GM06990 (cell line): ENCODE measurements around the gene IFITM10.

Experiments used
- DNase-seq: peaks from one replicate; pipeline ENCODE4 v3.0.0-alpha.2; 2011; ENCODE audit not compliant: insufficient read length; ENCODE audit errors: extremely low read depth
- H3K27me3 ChIP-seq: replicated peaks from 2 replicates; pipeline ENCODE4 v1.6.0; 2011; ENCODE audit warnings: low read length; ENCODE audit not compliant: control insufficient read depth, insufficient read depth
- H3K36me3 ChIP-seq: 2 replicates; pipeline ENCODE4 v1.5.1; 2011; ENCODE audit warnings: low read length; ENCODE audit not compliant: control insufficient read depth, insufficient read depth
- H3K4me3 ChIP-seq: replicated peaks from 2 replicates; pipeline ENCODE4 v1.5.1; 2011; ENCODE audit warnings: low read depth, mild to moderate bottlenecking, control low read depth, low read length
- TF ChIP-seq, protein P1 (sequence below): IDR thresholded peaks from 2 replicates; pipeline ENCODE4 v1.5.1; 2011; ENCODE audit warnings: low read length, control low read depth, mild to moderate bottlenecking, inconsistent platforms; ENCODE audit not compliant: insufficient read depth, poor library complexity, severe bottlenecking

Gene IFITM10

DNA sequence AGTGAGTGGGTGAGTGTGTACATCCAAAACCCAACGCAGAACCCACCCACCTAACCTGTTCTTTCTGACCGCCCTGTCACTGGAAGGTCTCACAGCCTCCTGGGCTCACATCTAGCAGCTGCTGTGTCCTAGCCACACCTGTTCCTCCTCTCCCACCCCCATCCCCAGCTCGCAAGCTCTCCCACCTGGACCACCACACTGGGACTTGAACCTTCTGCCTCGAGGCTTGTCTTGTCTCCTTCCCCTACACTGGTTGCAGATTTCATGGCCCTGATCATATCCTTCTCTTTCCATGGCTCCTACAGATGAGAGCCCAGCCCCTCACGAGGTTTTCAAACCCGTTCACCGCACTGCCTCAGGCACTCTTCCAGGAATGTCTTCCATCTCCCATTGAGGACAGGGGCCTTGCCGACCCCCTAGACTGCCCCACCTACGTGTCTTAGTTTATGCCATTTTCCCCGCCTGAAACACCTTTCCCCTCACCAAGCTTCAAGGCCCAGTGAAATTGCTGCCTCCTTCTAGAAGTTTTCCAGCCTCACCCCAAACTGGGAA lies 6.7 kb downstream of the IFITM10 start:
- no peak for DNase-seq
- TF ChIP-seq, protein P1, sequence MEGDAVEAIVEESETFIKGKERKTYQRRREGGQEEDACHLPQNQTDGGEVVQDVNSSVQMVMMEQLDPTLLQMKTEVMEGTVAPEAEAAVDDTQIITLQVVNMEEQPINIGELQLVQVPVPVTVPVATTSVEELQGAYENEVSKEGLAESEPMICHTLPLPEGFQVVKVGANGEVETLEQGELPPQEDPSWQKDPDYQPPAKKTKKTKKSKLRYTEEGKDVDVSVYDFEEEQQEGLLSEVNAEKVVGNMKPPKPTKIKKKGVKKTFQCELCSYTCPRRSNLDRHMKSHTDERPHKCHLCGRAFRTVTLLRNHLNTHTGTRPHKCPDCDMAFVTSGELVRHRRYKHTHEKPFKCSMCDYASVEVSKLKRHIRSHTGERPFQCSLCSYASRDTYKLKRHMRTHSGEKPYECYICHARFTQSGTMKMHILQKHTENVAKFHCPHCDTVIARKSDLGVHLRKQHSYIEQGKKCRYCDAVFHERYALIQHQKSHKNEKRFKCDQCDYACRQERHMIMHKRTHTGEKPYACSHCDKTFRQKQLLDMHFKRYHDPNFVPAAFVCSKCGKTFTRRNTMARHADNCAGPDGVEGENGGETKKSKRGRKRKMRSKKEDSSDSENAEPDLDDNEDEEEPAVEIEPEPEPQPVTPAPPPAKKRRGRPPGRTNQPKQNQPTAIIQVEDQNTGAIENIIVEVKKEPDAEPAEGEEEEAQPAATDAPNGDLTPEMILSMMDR = no peak
- Histone ChIP-seq H3K36me3 (no peaks in the 10 kb centered on the region), H3K27me3 (no peaks in the 10 kb centered on the region; the same call in 1 of the 2 replicates), H3K4me3 (no peak overlapping the region)

DNA sequence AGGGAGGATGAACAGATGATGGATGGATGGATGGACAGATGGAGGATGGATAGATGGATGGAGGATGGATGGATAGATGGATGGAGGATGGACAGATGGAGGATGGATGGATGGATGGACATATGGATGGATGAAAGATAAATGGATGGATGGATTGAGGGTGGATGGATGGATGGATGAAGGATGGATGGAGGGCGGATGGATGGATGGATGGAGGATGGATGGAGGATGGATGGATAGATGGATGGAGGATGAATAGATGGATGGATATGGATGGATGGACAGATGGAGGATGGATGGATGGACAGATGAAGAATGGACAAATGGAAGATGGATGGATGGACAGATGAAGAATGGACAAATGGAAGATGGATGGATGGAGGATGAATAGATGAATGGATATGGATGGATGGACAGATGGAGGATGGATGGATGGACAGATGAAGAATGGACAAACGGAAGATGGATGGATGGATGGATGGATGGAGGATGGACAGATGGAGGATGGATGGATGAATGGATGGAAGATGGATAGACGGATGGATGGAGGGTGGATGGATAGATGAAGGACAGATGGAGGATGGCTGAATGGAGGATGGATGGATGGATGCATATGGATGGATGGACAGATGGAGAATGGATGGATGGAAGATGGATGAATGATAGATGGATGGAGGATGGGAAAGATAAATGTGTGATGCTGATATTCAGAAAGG lies 7.4 kb downstream of the IFITM10 start:
- TF ChIP-seq, protein P1 = no peak
- no peak for DNase-seq
- Histone ChIP-seq H3K36me3 (no peaks in the 10 kb centered on the region), H3K27me3 (no peaks in the 10 kb centered on the region), H3K4me3 (no peak overlapping the region)

DNA sequence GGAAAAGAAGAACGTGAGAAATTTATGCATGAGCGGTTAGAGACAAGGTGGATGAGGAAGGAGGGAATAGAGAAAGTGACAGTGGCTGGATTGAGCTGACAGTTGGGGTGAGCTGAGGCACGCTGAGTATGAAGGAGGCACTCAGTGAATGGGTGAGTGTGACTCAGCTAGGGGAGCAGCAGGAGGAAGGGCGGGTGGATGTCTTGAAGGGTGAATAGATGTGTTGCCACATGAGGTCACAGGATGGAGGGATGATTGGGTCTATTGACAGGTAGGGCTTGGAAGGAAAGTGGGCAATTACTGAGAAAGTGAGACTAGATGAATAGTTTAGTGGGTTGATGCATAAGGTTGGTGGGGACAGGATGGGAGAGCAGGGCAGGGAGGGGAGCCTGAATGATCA lies 8.0 kb downstream of the IFITM10 start:
- H3K36me3 ChIP-seq = no peaks in the 10 kb centered on the region
- no peak for DNase-seq
- no peaks in the 10 kb centered on the region for H3K27me3 ChIP-seq
- TF ChIP-seq, protein P1 = no peak
- H3K4me3 ChIP-seq = no peak overlapping the region

DNA sequence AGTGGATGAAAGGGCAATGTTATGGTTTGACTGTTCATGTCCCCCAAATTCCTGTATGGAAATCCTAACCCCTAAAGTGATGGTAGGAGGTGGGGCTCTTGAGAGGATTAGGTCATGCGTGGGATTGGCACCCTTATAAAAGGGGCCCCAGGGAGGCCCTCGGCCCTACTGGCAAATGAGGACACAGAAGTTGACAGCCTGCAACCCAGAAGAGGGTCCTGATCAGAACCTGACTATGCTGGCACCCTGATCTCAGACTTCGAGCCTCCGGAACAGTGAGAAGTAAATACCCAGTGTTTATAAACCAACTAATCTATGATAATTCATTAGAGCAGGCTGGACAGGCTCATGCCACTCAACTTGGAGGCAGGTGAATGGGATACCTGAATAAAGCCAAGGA lies 8.7 kb downstream of the IFITM10 start:
- Histone ChIP-seq H3K36me3 (no peaks in the 10 kb centered on the region), H3K27me3 (no peaks in the 10 kb centered on the region), H3K4me3 (no peak overlapping the region)
- TF ChIP-seq, protein P1 = no peak
- no peak for DNase-seq

DNA sequence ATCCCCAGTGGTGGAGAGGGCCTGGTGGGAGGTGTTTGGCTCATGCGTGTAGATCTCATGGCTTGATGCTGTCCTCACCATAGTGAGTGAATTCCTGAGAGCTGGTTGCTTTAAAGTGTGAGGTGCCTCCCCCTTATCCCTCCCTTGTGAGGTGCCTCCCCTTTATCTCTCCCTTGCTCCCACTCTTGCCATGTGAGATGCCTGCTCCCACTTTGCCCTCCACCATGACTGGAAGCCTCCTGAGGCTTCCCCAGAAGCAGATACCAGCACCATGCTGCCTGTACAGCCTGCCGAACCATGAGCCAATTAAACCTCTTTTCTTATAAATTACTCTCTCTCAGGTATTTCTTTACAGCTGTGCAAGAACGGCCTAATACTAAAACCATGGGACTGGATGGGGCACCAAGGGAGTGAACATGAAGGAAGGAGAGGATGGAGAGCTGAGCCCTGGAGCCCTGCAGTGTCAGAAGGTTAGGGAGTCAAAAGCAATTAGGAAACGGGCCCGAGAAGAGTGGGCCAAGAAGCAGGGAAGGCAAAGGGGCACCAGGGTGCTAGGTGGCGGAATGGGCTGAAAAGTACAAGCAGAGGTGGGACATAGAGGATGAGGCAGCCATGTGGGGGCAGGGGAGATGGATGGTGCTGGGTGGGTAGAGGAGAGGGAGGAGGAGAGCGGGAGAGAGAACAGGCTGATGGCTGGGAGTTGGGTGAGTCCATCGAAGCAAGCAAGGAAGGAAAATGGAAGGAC lies 9.4 kb downstream of the IFITM10 start:
- DNase-seq = no peak
- no peaks in the 10 kb centered on the region for H3K36me3 ChIP-seq
- H3K27me3 ChIP-seq = no peaks in the 10 kb centered on the region
- no peak overlapping the region for H3K4me3 ChIP-seq
- TF ChIP-seq, protein P1 = no peak
